Stimulated activated CD8-positive, alpha-beta memory T cell treated with anti-CD3 and anti-CD28 coated beads, Interleukin-7, amount 100 ng/mL, for 1 hour (primary cell): ENCODE measurements around the gene NOCT.
A peak's percentile ranks its signal among the peaks of the same experiment; 100 is the strongest.
"Not testable (repeated sequence)": the region's sequence is repeated elsewhere in the genome, so short reads cannot be mapped to it uniquely, and the experiment has no call there.

Experiments used
- DNase-seq, 2 donors: peaks; one replicate each; pipeline ENCODE4 v3.0.0-alpha.2; 2020; ENCODE audit warnings: low read depth in 2 of 2

NOCT gene

DNA sequence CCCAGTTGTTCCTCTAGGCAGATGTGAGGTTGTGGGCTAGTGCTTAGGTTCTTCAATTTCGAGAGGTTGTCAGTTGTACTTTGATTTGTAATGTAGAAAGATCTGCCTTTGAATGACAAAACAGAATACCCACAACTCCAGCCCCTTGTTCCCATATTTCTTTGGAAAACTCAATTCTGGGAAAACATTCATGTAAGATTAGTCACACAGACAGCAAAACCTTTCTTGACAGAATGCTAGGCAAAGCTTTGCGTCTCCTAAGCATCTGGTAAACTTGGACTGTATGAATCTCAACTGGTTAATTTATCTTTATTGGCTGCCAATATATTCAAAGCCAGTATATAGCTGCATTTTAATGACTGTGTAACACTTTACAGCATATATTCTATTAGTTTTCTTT lies 34.9 kb downstream of the NOCT start:
- DNase-seq: no peak

- DNase-seq: no peak
Observed at GRCh38 chr4:139053909-139054308, 38.3 kb downstream of the NOCT start.

DNA sequence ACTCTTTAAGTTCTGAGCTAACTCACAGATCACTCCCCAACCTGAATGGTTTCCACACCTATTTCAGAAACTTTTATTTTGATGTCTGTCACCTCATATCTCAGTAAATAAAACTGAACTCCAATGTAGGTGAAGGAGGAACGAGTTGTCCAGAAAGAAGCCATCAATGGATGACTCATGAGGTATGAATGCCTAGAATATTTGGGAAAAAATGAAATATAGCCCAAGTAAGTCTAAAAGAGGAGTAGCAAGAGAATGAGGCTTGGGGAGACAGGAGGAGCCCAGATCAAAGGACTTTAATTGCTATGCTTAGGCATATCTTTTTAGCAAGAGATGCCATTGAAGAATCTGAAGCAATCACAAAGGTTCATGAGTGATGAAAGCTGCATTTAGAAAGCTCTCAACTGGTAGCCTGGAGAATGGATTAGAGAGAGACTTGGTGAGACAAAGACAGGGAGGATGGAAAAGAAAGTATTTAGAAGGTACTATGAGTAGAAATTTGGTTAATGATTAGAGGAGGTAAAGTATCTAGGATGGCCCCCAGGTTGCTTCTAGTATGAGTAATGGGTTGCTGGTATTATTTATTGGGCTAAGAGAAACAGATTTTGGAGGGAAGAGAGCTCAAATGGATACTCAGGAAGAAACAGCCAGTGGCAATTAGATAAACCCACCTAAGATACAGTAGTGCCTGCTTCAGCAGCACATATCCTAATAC lies 39.4 kb downstream of the NOCT start:
- no peak for DNase-seq

DNA sequence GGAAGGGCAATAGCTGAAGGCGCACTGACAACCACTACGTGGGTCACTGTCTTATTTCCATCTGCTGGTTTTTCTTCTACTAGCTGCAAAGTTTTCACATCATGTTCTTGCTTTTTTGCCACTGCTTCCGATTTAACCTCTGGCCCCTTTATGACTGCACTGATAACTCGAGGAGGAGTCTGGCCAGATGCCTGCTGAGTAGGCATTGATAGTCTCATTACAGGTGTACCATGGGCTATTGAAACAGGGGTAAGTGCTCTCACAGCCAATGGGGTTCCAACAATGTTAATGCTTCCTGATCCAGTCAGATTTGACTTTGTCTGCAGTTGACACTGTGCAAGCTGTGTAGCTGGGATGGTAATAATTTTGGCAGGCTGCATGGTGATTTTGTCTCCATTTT lies 43.4 kb downstream of the NOCT start:
- DNase-seq: not testable (repeated sequence)

DNA sequence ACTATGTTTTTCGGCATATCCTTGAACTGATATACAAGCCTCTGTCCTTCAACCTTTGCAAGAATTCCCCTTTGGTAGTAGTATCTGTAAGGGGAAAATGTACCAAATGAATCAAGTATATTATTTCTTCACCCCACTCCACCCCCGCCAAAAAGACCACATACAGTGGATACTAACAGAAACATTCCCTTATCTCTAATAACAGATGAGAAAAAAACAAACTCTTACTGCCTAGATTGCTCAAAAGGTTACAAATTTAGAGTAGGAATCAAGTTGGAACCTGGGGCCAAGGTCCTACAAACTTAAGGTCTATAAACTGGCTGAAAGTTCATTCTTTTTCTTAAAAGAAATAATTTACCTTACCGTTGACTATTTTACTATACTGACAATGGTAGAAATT lies 45.0 kb downstream of the NOCT start:
- DNase-seq: no peak

GRCh38 chr4:139076016-139076744 lies 60.6 kb downstream of the NOCT start:
- DNase-seq: no peak

GRCh38 chr4:139077567-139078355 lies 62.2 kb downstream of the NOCT start:
- DNase-seq: no peak

GRCh38 chr4:139078926-139079325 lies 63.3 kb downstream of the NOCT start:
- no peak for DNase-seq

DNA sequence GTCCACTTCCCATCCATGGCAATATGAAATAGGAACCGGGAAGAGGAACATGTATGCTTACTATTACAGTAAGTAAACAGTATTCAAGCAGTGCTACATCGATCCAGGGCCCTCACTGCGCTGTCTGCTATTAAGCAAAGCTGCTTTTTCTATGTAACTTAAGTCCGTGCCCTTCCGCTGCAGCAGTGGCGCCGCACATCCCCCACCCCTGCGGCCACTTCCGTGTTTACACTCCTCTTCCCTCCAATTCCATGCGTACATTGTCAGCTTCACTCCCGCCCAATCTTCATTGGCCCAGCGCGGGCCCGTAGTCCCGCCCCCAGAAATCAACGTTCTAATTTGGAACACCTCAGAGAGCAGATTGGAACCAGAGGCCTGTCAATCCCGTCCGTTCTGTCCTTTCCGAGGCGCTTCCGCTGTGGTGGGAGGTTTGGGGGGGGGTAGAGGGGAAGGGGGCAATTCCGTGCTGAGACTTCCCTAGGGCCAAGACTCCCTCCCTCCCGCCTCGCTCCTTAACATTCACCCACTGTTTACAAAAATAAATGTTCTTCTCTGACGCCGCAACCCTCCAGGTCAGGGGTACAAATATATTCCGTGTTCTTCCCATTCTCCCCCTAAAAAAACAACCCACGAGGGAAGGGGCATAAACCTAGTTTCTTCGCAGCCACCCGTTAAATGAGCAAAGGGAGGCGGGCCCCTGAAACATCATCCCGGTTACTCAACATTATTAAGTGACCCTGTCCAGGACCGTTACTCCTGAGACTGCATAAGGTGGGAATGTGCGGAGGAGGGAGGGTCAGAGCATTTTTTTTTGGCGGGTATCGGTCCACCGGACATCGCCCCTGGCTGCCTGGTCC lies 67.4 kb downstream of the NOCT start:
- peak; percentile 72 to 80 for DNase-seq

GRCh38 chr4:139083607-139083955 lies 68.0 kb downstream of the NOCT start:
- peak in 1 of 2 donors; percentile 33 for DNase-seq

DNA sequence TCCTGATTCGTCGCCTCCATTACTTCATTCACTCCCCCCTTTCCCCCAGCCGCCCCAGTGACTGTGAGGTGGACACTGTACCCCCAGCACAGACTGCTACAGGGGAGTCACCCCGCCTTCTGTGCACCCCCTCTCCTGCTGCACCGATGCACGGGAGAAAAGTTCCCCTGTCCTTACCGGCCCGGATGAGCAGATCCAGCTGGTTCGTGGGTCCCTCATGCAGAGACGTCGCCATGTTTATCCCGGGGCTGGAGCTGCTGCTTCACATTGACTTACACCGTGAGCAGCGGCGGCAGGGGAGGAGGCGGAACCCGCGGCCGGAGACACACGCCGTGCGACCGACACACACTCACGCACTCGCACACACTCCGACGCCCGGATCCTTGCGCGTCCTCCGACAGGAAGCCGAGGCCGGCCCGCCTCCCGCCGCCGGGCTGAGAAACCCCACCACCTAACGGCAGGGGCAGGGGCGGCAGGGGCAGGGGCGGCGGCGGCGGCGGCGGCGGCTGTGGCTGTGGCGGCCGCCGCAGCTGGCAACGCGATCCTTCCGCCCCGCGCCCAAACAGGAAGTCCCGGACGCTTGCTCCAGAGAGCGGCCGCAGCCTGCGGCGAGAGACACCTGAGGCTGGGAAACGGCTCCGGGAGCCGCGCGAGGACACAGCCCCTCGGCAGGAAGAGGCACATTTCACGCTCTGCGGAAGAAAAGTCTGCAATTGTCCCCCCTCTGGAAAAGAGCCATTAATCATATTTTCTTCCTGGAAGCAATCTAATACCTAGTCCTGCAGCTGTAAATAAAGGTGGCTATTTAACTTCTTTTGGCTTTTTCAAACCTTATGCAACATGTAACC lies 68.6 kb downstream of the NOCT start:
- DNase-seq: peak; percentile 48 to 59

DNA sequence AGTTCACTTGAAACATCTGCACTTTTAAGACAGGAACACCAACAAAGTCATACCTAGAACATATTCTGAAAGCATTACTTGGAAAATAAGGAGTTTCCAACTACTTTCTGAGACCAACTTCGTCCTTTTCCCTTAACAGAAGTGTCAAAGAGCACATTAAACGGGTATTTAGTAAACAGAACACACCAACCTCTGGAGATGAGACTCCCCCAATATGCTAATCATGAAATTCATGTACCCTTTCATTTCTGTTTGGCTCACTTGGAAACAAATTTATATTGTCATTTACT lies 69.2 kb downstream of the NOCT start:
- no peak for DNase-seq

DNA sequence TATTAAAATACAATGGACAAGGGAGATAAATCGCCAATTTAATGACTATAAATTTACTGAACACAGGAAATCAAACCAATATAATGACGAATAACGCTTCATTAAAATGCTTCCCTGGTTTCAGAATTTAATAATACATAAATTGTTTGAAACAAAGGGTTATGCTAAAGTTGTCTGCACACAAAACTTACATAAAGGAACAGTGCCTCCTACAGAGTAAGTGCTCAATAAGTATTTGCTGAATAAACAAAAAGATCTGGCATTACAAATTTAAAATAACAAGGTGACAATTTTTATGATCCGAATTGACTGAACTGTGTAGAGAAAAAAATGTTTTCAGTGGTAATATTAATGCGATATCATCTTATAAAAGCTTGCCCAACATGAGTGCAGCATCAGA lies 69.6 kb downstream of the NOCT start:
- DNase-seq: no peak

DNA sequence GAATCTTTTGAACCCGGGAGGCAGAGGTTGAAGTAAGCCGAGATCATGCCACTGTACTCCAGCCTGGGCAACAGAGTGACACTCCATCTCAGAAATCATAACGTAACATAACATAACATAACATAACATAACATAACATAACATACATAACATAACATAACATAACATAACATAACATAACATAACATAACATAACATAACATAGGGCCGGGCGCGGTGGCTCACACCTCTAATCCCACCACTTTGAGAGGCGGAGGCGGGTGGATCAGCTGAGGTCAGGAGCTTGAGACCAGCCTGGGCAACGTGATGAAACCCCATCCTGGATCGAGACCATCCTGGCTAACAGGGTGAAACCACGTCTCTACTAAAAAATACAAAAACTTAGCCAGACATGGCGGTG lies 76.7 kb downstream of the NOCT start:
- no peak for DNase-seq
